GM19397 (cell line): ENCODE measurements around the gene FBXL7.

Experiments
- ATAC-seq: cut with Tn5 transposase; IDR thresholded peaks from one replicate; pipeline ENCODE4 v1.9.1; 2021; ENCODE audit warnings: mild to moderate bottlenecking, moderate library complexity; ENCODE audit not compliant: unreplicated experiment

The FBXL7 gene

GRCh38 chr5:15535938-15536337 is 36.0 kb downstream of the FBXL7 start:
- no peak for ATAC-seq

- no peak for ATAC-seq
Measured at GRCh38 chr5:15538516-15538915, 38.5 kb downstream of the FBXL7 start.

DNA sequence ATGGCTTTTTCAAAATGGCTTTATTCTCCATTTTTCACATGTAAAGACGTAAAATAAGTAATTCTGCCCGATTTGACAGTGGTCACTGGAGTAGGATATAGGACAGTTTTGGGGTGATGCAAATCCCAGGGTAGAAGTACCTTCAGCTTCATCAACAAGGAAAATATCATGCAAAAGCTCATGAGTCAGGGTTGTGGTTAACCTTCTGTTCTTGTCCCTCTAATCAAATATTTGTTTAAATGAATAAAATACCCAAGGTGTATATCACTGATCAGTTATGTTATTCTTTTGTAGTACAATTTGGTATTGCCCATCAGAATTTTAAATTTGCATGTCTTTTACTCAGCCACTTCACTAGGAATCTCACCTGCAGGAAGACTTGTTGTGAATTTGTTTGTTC is 40.0 kb downstream of the FBXL7 start:
- ATAC-seq = no peak

DNA sequence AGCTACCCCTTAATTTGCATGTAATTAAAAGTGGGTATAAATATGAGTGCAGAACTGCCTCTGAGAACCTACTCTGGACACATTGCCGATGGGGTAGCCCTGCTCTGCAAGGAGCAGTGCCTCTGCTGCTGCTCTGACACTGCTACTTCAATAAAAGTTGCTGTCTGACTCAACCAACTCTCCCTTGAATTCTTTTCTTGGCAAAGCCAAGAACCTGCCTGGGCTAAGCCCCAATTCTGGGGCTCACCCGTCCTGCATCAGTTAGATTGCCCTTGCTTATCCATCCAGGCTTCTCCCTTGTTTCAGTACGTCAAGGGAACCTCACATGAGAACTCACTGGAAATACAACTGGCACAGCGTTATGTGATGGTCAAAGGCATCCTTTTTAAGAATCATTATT is 44.1 kb downstream of the FBXL7 start:
- ATAC-seq = no peak

DNA sequence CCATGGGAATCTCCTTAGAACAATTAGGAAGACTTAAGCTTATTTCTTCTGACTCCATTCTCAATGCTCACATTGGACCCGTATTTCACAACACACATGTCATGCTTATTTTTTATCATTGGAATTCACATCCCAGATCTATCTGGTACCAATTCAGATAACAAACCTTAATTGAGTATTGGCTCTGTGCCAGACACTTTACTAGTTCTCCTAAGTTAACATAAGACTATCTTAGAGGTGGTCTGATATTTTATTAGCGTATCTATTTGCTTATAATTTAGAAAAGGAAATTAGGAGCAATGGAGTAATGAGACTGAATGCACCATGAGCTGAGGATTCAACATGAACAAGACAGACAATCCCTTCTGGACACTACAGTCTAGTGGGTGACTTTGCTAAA is 45.1 kb downstream of the FBXL7 start:
- no peak for ATAC-seq

DNA sequence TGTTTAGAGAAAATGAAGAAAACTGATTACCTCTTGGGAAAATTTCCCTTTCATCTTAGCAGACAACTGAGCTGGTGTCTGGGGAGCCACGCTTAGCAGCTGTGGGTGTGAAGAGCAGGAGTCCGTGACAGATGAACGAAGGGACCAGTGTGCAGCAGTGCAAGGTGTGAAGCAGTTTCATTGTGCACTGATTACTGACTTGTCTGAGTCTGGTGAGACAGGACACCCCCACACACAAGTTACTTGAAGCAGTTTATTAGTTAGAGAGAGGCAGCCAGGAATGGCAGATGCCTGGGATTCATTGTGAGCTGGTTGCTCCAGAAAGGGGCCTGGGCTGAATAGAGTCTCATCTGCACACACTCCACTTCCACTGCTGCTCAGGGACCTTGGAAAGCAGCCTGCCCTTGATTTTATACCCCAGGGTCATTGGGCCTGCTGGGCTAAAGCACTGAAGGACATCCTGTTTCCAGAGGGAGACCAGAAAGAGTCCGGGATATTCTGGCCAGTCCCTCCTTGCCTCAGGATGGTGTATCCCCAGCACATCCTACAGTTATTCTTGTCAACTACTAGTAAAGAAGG is 47.4 kb downstream of the FBXL7 start:
- ATAC-seq = no peak

- ATAC-seq = no peak
Measured at GRCh38 chr5:15549961-15550360, 50.0 kb downstream of the FBXL7 start.

- no peak for ATAC-seq
Measured at GRCh38 chr5:15550502-15551112, 50.6 kb downstream of the FBXL7 start.

DNA sequence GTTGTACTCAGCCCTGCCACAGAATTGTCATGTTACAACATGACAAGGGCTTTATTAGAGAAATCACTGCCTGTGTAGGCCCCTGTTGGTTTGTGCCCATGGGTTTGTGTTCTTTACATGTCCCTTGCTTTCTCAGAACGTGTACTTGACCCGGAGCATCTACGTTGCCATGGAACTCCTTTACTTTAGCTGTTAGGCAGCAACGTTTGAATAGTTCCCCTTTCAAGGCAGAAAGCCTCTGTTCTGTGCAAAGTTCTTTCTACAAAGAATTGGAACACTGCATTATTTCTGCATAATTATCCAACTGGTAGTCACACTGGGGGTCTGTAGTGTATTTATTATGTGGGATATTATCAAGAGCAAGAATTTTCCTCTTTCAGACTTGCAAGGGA is 51.1 kb downstream of the FBXL7 start:
- ATAC-seq = no peak

DNA sequence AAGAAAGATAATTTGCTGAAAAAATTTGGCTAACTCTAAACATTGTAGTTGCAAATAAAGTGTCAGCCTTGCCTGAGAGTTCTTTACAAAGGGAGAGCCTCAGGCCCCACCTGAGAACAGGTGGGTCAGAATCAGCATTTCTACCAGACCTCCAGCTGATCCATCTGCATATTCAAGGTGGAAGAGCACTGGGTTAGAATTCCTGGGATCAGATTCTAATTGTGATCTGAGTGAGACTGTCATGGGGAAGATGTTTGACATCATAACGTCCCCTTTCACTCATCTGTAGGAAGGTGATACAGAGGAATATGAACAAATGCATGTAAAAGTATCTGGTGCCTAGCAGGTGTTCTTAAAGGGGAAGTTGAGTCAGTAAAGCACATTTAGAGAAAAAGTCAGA is 54.6 kb downstream of the FBXL7 start:
- no peak for ATAC-seq

DNA sequence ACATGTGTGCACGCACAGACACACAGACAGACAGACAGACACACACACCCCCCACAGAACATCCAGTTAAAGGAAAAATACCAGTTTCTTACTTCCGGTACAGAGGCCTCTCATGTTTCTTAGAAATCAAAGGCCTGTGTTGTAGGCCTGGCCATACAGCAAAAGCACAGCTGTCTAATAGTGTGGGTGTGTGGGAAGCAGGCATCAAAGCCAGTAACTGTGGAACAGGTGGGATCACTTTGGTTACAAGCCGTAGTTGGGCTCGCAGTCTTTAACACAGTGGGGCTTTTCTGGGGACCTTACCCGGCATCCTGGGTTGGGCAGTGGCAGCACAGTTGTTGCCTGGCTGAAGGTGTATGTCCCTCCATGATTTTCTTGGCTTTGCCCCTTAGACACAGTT is 55.2 kb downstream of the FBXL7 start:
- ATAC-seq = no peak

GRCh38 chr5:15558240-15558639 is 58.3 kb downstream of the FBXL7 start:
- ATAC-seq = no peak

DNA sequence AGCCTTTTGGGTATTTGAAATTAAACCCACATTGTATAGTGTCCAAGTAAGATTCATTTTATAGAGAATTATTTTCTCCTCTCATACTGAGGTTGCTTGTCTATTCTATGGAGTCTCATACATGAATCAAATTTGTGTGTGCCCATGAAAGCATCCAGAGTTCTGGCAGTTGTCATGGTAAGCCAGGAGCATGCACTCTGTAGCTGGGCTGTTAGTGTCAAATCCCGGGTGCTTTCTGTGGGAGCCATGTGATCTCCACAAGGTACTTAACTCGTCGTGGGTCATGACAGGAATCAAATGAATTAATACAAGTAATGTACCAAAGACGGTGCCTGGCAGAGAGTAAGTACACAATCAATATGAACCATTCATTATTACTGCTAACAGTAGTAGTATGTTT is 58.7 kb downstream of the FBXL7 start:
- no peak for ATAC-seq

DNA sequence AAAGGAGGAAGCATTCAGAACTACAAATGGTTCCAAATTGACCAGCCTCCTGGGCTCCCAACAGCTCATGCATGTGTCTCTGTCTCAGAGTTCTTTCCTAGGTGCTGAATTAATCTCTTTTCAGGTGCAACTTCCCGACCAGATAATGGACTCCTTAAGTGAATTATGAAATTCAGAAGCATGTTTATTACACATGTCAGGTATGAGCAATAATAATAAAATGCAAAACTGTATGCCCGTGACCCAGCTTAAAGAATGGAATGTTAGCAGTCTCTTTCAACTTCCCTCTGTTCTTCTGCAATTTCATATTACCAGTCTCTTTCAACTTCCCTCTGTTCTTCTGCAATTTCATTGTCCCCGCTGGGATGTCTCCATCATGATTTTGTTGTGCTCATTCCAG is 60.4 kb downstream of the FBXL7 start:
- ATAC-seq = no peak

- ATAC-seq = no peak
Measured at GRCh38 chr5:15564523-15564922, 64.5 kb downstream of the FBXL7 start.

DNA sequence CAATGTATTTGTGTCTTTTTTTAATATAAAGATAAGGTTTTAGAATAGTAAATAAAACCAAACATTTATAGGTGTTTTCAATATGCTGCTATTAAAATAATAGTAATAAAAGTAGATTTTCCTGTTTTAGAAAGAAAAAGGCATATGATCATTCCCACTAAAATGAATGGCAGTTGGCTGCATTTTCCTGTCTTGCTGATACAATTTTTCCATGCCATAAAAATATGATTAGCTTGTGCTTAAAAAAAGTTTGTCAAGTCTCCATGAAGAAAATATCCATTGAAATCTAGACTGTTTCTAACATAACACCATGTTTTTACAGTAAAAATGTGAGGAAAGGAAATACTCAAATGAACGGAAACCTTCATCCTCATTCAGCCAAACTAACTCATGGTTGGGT is 65.0 kb downstream of the FBXL7 start:
- no peak for ATAC-seq

DNA sequence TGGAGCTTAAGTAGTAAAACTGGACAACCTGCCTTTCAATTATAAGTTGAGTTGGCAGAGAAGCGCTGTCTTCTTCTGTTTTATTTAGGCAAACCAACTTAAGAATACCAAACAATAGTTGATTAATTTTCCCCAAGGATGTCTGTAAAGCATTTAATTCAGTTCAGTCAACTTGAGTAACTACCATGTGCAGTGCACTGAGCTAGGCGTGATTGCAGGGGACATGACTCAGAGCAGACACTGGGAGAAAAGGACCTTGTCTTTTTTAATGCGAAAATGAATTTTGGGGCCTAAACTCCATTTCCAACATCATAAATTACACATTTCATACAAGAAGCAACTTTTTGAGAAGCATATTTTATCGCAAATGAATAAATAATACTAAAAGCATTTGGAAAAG is 66.3 kb downstream of the FBXL7 start:
- no peak for ATAC-seq

DNA sequence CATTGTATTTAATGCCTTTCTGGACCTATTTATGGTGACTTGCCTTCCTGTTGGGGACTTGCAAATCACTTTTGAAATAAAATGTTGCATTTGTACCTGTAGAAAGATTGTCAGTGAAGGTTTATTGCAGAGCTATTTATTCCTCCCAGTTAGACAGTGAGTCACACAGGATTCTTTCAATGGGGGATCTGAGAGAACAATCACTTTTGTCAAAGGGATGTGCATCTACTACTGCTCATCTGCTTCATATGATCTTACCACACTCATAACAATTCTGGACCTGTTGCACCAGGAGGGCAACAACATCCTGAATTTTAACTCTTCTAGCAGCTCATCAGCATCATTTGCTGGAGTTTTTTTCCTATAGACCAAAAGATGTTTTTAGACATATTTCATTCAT is 66.8 kb downstream of the FBXL7 start:
- no peak for ATAC-seq

DNA sequence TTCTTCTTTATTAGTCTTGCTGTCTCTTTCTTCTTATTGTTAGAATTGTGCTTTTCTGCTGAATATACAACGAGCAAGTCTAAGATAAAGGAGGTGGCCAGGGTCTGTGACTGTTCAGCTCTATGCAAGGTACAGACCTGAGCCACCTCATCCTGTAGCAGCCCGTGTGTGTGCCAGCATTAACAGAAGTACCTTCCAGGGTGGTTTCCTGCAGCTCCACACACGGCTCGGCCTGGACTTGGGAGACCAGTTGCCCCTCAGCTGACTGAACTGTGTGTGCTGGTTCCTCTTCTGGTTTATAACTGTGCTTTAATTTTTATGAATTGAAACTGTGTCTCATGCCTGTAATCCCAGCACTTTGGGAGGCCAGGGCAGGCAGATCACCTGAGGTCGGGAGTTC is 70.5 kb downstream of the FBXL7 start:
- no peak for ATAC-seq

GRCh38 chr5:15571081-15571480 is 71.1 kb downstream of the FBXL7 start:
- ATAC-seq = no peak

DNA sequence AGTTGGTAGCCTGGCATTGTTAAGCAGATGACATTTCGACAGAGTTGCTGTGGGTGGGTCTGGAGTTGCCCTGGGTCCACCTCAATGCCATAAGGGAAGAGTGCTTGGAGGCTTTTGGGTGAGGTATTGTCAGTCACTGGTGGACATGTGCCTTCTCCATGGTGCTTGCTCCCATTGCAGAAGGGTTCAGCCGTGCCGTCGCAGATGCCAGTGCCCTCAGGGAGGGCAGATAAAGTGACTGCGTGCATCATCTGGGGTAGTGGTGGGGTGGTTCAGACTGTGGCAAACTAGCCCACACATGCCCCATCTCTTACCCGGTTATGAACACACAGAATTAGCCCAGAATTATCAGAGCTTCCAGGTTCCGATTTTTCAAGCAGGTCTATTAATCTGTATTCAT is 71.6 kb downstream of the FBXL7 start:
- no peak for ATAC-seq

GRCh38 chr5:15573590-15573989 is 73.6 kb downstream of the FBXL7 start:
- ATAC-seq = no peak

DNA sequence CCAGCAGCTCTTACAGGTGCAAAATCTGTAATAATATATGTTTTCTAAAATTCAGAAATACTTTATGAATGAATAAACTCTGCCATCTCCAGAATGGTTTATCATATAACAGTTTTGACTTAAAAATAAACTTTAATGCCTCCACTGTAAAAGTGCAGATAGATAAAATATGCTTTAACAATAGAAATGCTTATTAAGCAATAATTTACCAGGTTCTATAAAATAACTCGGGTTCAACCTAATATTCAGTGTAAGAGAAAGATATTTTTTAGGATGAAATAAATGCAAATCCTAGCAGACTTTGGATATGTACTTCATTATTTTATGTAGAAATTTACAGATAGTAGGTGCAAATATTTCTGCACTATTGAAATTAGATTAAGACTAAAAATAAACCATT is 74.1 kb downstream of the FBXL7 start:
- no peak for ATAC-seq
